GM23248 (cell line): Measurements from ENCODE around the gene CELF6.

Experiments used
- EZH2 ChIP-seq: fragments of 200-600 bp; sonication (generic); IDR thresholded peaks from 2 replicates; pipeline ENCODE4 v1.6.1; 2018; ENCODE audit warnings: antibody characterized with exemption, mild to moderate bottlenecking; ENCODE audit not compliant: insufficient read depth, poor library complexity, severe bottlenecking
- EZH2phosphoT487 ChIP-seq: fragments of 200-600 bp; sonication (generic); IDR thresholded peaks from 2 replicates; pipeline ENCODE4 v1.6.1; 2018; ENCODE audit warnings: antibody characterized with exemption, moderate library complexity, mild to moderate bottlenecking, low read depth; ENCODE audit not compliant: insufficient read depth

- TF ChIP-seq EZH2phosphoT487 (no peak), EZH2 (no peak)
Measured at GRCh38 chr15:72242775-72243370, 77.1 kb downstream of the CELF6 start.
